H9 (cell line): ENCODE results near the gene MAP3K7. TPM values are rescaled to one million over a fixed set of nuclear protein-coding genes. Genes with fewer than 3 reads are reported as not detected.

Source experiments
- DNase-seq: peaks from one replicate; pipeline ENCODE4 v3.0.0-alpha.2; 2017
- H2AFZ ChIP-seq: one replicate; pipeline ENCODE4 v1.6.1; 2013; ENCODE audit warnings: mild to moderate bottlenecking, low read length, control low read depth, moderate library complexity
- H2AK5ac ChIP-seq: 2 replicates; pipeline ENCODE4 v1.6.1; 2013; ENCODE audit warnings: low read length, control low read depth, mixed read lengths; ENCODE audit not compliant: insufficient read length
- H2BK120ac ChIP-seq: one replicate; pipeline ENCODE4 v1.6.1; 2013; ENCODE audit warnings: low read depth, mild to moderate bottlenecking, low read length, control low read depth, inconsistent platforms; ENCODE audit not compliant: poor library complexity, severe bottlenecking
- H2BK12ac ChIP-seq: 2 replicates; pipeline ENCODE4 v1.6.1; 2013; ENCODE audit warnings: low read length, control low read depth, mixed read lengths, low read depth; ENCODE audit not compliant: insufficient read length
- H2BK15ac ChIP-seq: 2 replicates; pipeline ENCODE4 v1.6.1; 2013; ENCODE audit warnings: low read depth, low read length, control low read depth
- H2BK20ac ChIP-seq: one replicate; pipeline ENCODE4 v1.6.1; 2013; ENCODE audit warnings: low read depth, mild to moderate bottlenecking, low read length, control low read depth, inconsistent platforms; ENCODE audit not compliant: poor library complexity, severe bottlenecking
- H2BK5ac ChIP-seq: 2 replicates; pipeline ENCODE4 v1.6.1; 2013; ENCODE audit warnings: low read length, control low read depth, mixed read lengths; ENCODE audit not compliant: insufficient read length
- H3K14ac ChIP-seq: 2 replicates; pipeline ENCODE4 v1.6.1; 2013; ENCODE audit warnings: low read length, control low read depth; ENCODE audit not compliant: insufficient read depth
- H3K18ac ChIP-seq: 2 replicates; pipeline ENCODE4 v1.6.1; 2013; ENCODE audit warnings: low read depth, mild to moderate bottlenecking, mixed read lengths, low read length, control low read depth; ENCODE audit not compliant: insufficient read length
- H3K23ac ChIP-seq: 2 replicates; pipeline ENCODE4 v1.6.1; 2013; ENCODE audit warnings: low read length, control low read depth, mixed read lengths, low read depth; ENCODE audit not compliant: insufficient read length
- H3K23me2 ChIP-seq: 2 replicates; pipeline ENCODE4 v1.6.1; 2013; ENCODE audit warnings: low read depth, mild to moderate bottlenecking, mixed read lengths, low read length, control low read depth; ENCODE audit not compliant: insufficient read length, poor library complexity, severe bottlenecking
- H3K27ac ChIP-seq: 2 replicates; pipeline ENCODE4 v1.5.1; 2013; ENCODE audit warnings: low read length, control low read depth, mixed read lengths, low read depth; ENCODE audit not compliant: insufficient read length
- H3K27me3 ChIP-seq: 2 replicates; pipeline ENCODE4 v1.6.1; 2013; ENCODE audit warnings: low read length, control low read depth, inconsistent platforms; ENCODE audit not compliant: insufficient read depth
- H3K4ac ChIP-seq: 2 replicates; pipeline ENCODE4 v1.6.1; 2013; ENCODE audit warnings: low read depth, mild to moderate bottlenecking, control low read depth, inconsistent platforms, low read length, moderate library complexity
- H3K4me1 ChIP-seq: 2 replicates; pipeline ENCODE4 v1.6.1; 2013; ENCODE audit warnings: low read length, control low read depth, inconsistent platforms; ENCODE audit not compliant: insufficient read depth
- H3K4me2 ChIP-seq: 2 replicates; pipeline ENCODE4 v1.6.1; 2013; ENCODE audit warnings: low read length, control low read depth, mixed read lengths; ENCODE audit not compliant: insufficient read length, insufficient read depth
- H3K56ac ChIP-seq: 2 replicates; pipeline ENCODE4 v1.6.1; 2013; ENCODE audit warnings: low read depth, mild to moderate bottlenecking, mixed read lengths, low read length, control low read depth; ENCODE audit not compliant: insufficient read length
- H3K79me1 ChIP-seq: 2 replicates; pipeline ENCODE4 v1.6.1; 2013; ENCODE audit warnings: low read depth, mild to moderate bottlenecking, moderate library complexity, low read length, control low read depth, inconsistent platforms; ENCODE audit not compliant: insufficient read depth, poor library complexity, severe bottlenecking
- H3K79me2 ChIP-seq: 2 replicates; pipeline ENCODE4 v1.6.1; 2013; ENCODE audit warnings: low read length, control low read depth, inconsistent platforms; ENCODE audit not compliant: insufficient read depth
- H3K9ac ChIP-seq: 2 replicates; pipeline ENCODE4 v1.6.1; 2013; ENCODE audit warnings: low read length, control low read depth, mixed read lengths; ENCODE audit not compliant: insufficient read length; ENCODE audit errors: extremely low read depth
- H3K9me3 ChIP-seq: one replicate; pipeline ENCODE4 v1.6.1; 2013; ENCODE audit warnings: low read depth, low read length, inconsistent platforms; ENCODE audit not compliant: control insufficient read depth
- H3T11ph ChIP-seq: one replicate; pipeline ENCODE4 v1.6.1; 2013; ENCODE audit warnings: mild to moderate bottlenecking, low read length, control low read depth, inconsistent platforms
- H4K20me1 ChIP-seq: one replicate; pipeline ENCODE4 v1.6.1; 2013; ENCODE audit not compliant: control insufficient read depth, insufficient read length, insufficient read depth
- H4K5ac ChIP-seq: 2 replicates; pipeline ENCODE4 v1.6.1; 2013; ENCODE audit warnings: low read depth, mild to moderate bottlenecking, mixed read lengths, low read length, control low read depth; ENCODE audit not compliant: insufficient read length
- H4K8ac ChIP-seq: replicated peaks from 2 replicates; pipeline ENCODE4 v1.6.1; 2013; ENCODE audit warnings: low read length, control low read depth, mixed read lengths, low read depth; ENCODE audit not compliant: insufficient read length
- H4K91ac ChIP-seq: 2 replicates; pipeline ENCODE4 v1.6.1; 2013; ENCODE audit warnings: low read depth, mild to moderate bottlenecking, moderate library complexity, mixed read lengths, low read length, control low read depth; ENCODE audit not compliant: insufficient read length
- H3K27ac Mint-ChIP-seq, 3 experiments: 2 replicates in 2 of 3; 3 replicates in 1 of 3; pipeline ENCODE4 v1.8.0; 2020 to 2021; ENCODE audit warnings: mixed read lengths in 3 of 3, mild to moderate bottlenecking in 1 of 3, moderate library complexity in 1 of 3
- H3K27me3 Mint-ChIP-seq: 2 replicates; pipeline ENCODE4 v1.8.0; 2021; ENCODE audit warnings: low read depth, mild to moderate bottlenecking, moderate library complexity, mixed read lengths
- H3K36me3 Mint-ChIP-seq, 3 experiments: 2 replicates in 2 of 3; 3 replicates in 1 of 3; pipeline ENCODE4 v1.8.0; 2020 to 2021; ENCODE audit warnings: low read depth in 3 of 3, mixed read lengths in 3 of 3; ENCODE audit not compliant: insufficient read depth in 1 of 3
- H3K4me1 Mint-ChIP-seq, 2 experiments: 2 replicates each; pipeline ENCODE4 v1.8.0; 2020; ENCODE audit warnings: mixed read lengths in 2 of 2
- H3K4me3 Mint-ChIP-seq, 2 experiments: 2 replicates in 1 of 2; 3 replicates in 1 of 2; pipeline ENCODE4 v1.8.0; 2020 to 2021; ENCODE audit warnings: mild to moderate bottlenecking in 2 of 2, mixed read lengths in 2 of 2, moderate library complexity in 1 of 2
- H3K9me3 Mint-ChIP-seq, 2 experiments: 2 replicates in 1 of 2; 3 replicates in 1 of 2; pipeline ENCODE4 v1.8.0; 2020; ENCODE audit warnings: mild to moderate bottlenecking in 2 of 2, mixed read lengths in 2 of 2, moderate library complexity in 1 of 2
- CTCF ChIP-seq: fragments of 200-600 bp; sonication (generic); conservative IDR thresholded peaks from 3 replicates; pipeline ENCODE4 v1.8.0; 2021; ENCODE audit warnings: antibody characterized with exemption, mild to moderate bottlenecking
- WGBS: extraction: QIAGEN DNeasy Blood & Tissue Kit; methylation state at CpG from one replicate; pipeline ENCODE4 v1.1.7; 2013; ENCODE audit warnings: missing lambda C conversion rate, low lambda C conversion rate, mixed read lengths; ENCODE audit not compliant: insufficient read length; ENCODE audit errors: extremely low coverage; 5-methylcytosine and 5-hydroxymethylcytosine counted together
- total RNA-seq: library from RNA; stranded (reverse); gene quantifications from 2 replicates; pipeline ENCODE4 v1.2.1, GENCODE V29; 2021

Gene MAP3K7
- total RNA-seq, 1 experiment from 2014 or later, result 31.3 TPM

DNA sequence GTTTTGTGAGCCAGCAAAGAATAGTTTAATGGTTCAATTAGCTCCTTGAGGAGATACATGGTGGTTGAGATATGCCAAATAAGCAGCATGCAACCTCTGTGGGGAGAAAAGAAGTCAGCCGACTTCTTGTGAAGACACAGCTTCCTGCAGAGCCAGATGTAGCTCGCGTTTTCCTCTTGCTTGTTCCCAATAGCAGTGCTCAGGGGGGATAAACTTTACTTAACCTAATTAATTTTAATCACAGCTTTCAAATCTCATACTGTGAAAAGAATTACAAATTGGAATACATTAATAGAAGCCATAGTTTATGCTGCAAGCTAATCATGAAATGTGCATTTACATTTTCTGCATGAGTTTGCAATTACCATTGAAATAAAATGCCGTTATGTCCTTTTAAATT lies 106.2 kb downstream of the MAP3K7 start:
- H3K36me3 Mint-ChIP-seq, result peaks cover 0 to 8% (median 5%) of the 10 kb centered on the region in 3 experiments; a peak in 5 of 7 replicates
- H3K4ac ChIP-seq, result no peak overlapping the region
- H2BK5ac ChIP-seq, result no peak overlapping the region
- H3K4me3 Mint-ChIP-seq, result no peak overlapping the region
- peaks cover 45 to 47% of the 10 kb centered on the region in 2 experiments for H3K4me1 Mint-ChIP-seq
- no peak overlapping the region for H3T11ph ChIP-seq
- no peak overlapping the region for H3K56ac ChIP-seq
- no peak overlapping the region for H3K14ac ChIP-seq
- H3K79me2 ChIP-seq, result no peaks in the 10 kb centered on the region
- H3K27ac ChIP-seq, result no peak overlapping the region
- no peak for TF ChIP-seq CTCF
- H2BK120ac ChIP-seq, result no peak overlapping the region
- no peak overlapping the region for H2BK12ac ChIP-seq
- H3K27me3 ChIP-seq, result no peaks in the 10 kb centered on the region
- H3K23ac ChIP-seq, result no peak overlapping the region
- H4K91ac ChIP-seq, result no peak overlapping the region
- no peaks in the 10 kb centered on the region for H3K27me3 Mint-ChIP-seq
- H3K4me1 ChIP-seq, result peaks cover 6% of the 10 kb centered on the region; the same call in 1 of the 2 replicates
- H3K9me3 ChIP-seq, result no peaks in the 10 kb centered on the region
- no peak overlapping the region for H2AFZ ChIP-seq
- no peak overlapping the region for H4K8ac ChIP-seq
- no peak overlapping the region for H3K27ac Mint-ChIP-seq
- H4K5ac ChIP-seq, result no peak overlapping the region
- H2BK20ac ChIP-seq, result no peak overlapping the region
- WGBS, result no CpG with 5 or more reads among the region's 4 CpGs
- DNase-seq, result no peak
- peaks cover 2 to 9% of the 10 kb centered on the region in 2 experiments for H3K9me3 Mint-ChIP-seq
- H2AK5ac ChIP-seq, result no peak overlapping the region
- H3K79me1 ChIP-seq, result no peaks in the 10 kb centered on the region
- H3K18ac ChIP-seq, result no peak overlapping the region
- H3K23me2 ChIP-seq, result no peaks in the 10 kb centered on the region
- no peak overlapping the region for H3K9ac ChIP-seq
- H2BK15ac ChIP-seq, result no peak overlapping the region
- H3K4me2 ChIP-seq, result no peak overlapping the region
- H4K20me1 ChIP-seq, result no peaks in the 10 kb centered on the region
